Uterus (tissue), 2 donors: ENCODE data around the gene CHST3.

Source experiments
- POLR2A ChIP-seq, 2 donors: fragments of 450-650 bp; IDR thresholded peaks; one replicate each; pipeline ENCODE4 v1.6.1; 2016; ENCODE audit warnings: antibody characterized with exemption in 2 of 2, mild to moderate bottlenecking in 1 of 2, moderate library complexity in 1 of 2
- TF ChIP-seq, protein P1 (sequence below), 4 experiments: fragments of 200-600 bp in 2 of 4; fragments of 450-650 bp in 2 of 4; sonication (generic) in 2 of 4; IDR thresholded peaks; one replicate each; pipeline ENCODE4 v1.5.1; 2016 to 2019; ENCODE audit warnings: antibody characterized with exemption in 4 of 4, mild to moderate bottlenecking in 2 of 4, moderate library complexity in 1 of 4

GRCh38 chr10:71981015-71981875 is 17.1 kb downstream of the CHST3 start:
- TF ChIP-seq, protein P1, sequence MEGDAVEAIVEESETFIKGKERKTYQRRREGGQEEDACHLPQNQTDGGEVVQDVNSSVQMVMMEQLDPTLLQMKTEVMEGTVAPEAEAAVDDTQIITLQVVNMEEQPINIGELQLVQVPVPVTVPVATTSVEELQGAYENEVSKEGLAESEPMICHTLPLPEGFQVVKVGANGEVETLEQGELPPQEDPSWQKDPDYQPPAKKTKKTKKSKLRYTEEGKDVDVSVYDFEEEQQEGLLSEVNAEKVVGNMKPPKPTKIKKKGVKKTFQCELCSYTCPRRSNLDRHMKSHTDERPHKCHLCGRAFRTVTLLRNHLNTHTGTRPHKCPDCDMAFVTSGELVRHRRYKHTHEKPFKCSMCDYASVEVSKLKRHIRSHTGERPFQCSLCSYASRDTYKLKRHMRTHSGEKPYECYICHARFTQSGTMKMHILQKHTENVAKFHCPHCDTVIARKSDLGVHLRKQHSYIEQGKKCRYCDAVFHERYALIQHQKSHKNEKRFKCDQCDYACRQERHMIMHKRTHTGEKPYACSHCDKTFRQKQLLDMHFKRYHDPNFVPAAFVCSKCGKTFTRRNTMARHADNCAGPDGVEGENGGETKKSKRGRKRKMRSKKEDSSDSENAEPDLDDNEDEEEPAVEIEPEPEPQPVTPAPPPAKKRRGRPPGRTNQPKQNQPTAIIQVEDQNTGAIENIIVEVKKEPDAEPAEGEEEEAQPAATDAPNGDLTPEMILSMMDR (IDR thresholded peaks at IDR 0.05) = no peak
- TF ChIP-seq POLR2A (IDR thresholded peaks at IDR 0.05) = no peak
